ENCODE data around the gene ST3GAL3.

The ST3GAL3 gene

DNA sequence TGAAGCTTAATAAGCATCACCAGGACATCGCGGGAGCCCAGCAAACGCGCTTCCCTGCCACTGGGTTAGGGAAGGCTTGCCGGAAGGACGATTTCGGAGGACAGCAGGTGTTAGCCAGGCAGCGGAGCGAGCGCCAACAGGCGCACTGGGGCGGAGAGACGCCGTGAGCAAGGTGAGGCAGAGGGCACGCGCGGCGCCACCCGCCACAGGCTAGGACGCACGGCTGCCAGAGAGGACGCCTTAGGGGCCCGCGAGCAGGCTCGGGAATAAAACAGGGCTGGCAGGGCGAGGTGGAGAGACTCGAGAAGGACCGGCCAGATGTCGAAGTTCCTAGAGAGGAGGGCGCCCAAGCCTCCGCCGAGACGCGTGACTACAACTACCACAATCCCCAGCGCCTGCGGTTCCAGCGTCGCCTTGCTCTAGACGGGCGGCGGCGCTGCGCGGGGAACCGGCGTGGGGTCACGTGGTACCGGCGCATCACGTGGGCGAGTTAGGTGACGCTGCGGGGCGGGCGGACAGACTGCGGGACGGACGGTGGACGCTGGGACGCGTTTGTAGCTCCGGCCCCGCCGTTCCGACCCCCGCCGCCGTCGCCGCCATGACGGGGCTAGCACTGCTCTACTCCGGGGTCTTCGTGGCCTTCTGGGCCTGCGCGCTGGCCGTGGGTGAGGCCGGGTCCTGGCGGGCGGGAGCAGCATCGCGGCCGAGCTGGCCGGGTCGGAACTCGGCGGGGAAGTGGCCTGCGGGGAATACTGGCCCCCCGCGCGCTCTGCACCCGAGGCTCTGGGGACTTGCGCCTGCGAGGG lies 267.3 kb downstream of the ST3GAL3 start, which contains the start of gene ATP6V0B:
Gene ATP6V0B, plus strand, starts transcription at position 518 of the 806 bp plus-strand sequence. Its CDS starts 81 bp downstream, at position 599.
- DNase-seq = peak; percentile 87

DNA sequence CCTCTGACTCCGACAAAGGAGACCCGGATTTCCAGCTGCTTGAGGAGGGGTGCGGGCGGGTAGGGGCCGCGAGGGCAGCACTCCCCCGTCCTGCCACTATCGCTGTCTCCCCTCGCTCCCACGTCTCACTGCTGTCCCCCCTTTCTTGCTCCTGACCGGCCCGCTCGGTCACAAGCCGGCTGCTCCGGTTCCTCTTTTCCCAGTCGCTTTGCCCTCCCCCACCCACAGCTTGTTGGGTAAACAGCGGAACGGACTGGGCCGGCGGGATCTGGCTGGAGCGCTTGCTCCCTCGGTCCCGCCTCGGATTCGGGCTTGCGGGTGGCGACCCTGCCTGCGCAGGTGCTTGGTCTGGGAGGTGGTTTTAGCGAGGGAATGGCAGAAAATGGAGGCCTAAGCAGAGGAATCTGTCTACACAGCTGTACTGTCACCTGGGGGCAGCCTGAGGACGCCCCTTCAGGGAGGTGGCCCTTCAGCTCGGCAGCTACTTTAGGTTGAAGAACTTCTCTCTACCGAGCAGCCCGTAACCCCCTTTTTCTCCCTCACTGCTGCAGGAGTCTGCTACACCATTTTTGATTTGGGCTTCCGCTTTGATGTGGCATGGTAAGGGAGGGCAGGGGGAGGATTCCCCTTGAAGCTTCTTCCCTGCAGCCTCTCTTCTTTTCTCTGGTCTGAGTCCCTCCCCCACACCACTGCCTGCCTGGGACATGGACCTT lies 268.1 kb downstream of the ST3GAL3 start:
- DNase-seq = no peak

DNA sequence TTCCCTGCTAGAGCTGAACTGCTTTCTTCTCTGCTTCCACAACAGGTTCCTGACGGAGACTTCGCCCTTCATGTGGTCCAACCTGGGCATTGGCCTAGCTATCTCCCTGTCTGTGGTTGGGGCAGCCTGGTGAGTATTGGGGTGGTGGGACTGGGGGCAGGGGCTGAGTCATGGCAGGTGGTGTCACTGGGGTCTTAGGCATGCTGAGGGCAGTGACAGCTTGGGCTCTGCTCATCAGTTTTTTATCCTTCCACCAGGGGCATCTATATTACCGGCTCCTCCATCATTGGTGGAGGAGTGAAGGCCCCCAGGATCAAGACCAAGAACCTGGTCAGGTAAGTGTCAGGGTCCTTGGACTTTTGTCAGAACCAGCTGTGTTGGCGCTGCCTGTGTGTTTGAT lies 268.7 kb downstream of the ST3GAL3 start:
- DNase-seq = no peak

DNA sequence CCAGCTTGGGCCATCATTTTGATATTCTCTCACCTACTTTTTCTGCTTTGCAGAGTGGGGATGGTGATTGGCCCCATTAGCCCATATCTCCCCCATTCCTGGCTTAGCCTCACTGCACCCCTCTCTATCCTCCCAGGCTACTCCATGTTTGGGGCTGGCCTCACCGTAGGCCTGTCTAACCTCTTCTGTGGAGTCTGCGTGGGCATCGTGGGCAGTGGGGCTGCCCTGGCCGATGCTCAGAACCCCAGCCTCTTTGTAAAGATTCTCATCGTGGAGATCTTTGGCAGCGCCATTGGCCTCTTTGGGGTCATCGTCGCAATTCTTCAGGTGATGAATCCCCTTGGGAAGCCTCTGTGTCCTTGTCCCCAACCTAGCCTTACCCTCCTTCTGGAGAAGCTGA lies 269.6 kb downstream of the ST3GAL3 start:
- no peak for DNase-seq

DNA sequence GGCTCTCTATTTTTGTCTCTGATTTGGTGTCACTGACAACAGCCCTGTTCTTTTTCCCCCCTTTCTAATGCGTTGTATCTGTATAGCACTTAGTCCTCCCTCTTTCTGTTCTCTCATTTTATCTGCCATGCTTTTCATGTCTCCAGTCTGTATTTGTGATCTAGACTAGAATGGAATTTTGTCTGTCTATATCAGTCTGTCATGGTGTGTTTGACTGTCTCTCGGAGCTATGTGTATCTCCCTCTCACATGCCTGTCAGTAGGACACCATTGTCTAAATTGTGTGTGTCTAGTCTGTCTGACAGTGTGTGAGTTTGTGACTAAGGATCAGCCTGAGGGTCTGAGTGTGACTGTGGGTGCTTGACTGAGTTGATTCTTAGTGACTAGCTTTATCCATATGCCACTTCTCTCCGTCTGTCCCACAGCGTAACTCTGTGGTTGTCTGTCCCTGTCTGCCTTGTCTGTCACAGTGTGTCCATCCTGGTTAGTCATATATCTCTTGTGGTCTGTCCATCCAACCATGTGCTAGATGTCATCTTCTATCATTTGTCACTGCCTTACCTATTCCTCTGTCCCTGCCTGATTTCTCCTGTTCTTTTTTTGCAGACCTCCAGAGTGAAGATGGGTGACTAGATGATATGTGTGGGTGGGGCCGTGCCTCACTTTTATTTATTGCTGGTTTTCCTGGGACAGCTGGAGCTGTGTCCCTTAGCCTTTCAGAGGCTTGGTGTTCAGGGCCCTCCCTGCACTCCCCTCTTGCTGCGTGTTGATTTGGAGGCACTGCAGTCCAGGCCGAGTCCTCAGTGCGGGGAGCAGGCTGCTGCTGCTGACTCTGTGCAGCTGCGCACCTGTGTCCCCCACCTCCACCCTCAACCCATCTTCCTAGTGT lies 270.3 kb downstream of the ST3GAL3 start:
- no peak for DNase-seq

DNA sequence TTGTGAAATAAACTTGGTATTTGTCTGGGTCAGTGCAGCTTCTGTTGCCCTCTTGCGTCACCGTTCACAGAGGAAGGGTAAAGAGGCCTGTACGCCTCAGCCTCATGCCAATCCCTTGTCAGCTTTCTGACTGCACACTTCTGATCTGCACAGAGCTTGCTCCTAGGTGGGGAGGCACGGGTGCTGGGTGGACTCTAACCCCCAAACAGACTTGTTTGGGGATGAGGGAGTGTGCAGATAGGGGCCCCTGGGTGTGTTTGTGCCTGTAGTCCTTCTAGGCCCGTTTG lies 270.9 kb downstream of the ST3GAL3 start:
- no peak for DNase-seq

DNA sequence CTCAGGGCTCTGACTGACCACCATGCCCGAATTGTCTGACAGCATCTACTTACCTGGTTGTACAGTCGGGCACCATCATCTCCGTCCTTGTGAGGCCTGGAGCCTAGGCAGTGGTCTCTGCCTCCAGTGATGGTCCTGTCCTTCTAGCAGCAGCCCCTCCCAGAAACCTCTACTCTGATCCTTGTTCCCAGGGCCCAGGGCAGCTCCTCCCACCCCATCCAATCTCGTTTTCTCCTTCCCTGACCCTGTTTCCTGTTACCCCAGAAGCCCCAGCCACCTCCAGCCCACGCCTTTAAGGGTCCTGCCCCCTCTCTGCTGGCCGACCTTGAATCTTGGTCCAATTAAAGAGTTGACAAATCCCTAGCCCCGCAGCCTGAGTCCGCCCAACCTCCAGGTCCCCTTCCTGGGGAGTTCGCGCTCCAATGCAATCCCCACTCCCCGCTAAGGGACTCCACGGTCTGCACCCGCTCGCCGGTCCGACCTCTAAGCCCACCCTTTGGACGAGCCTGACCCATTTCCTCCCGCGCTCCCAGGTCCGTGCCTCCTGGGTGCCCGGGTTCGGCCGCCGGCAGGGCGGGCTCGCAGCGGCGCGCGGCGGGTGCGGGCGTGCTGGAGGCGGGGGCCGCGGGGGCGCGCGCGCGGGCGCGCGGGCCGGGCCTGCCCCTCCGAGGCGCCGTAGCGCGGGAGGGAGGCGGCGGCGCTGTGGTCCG lies 271.4 kb downstream of the ST3GAL3 start, which contains the start of gene B4GALT2:
Gene B4GALT2, plus strand, starts transcription at position 660 of the 710 bp plus-strand sequence. CDS start 1,951 bp downstream, outside the sequence.
- DNase-seq = no peak

DNA sequence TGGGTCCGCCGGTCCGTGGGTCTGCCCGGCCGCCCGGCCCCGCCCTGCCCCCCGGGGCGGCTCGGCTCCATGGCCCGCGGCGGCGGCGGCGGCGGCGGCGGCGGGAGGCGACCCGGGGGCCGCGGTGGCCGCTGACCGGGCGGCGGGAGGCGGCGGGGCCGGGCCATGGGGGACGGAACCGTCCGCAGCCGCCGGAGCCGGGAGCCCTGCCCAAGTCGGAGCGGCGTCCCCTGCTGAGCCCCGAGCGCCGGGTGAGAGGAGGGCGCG lies 271.9 kb downstream of the ST3GAL3 start:
- DNase-seq = no peak

DNA sequence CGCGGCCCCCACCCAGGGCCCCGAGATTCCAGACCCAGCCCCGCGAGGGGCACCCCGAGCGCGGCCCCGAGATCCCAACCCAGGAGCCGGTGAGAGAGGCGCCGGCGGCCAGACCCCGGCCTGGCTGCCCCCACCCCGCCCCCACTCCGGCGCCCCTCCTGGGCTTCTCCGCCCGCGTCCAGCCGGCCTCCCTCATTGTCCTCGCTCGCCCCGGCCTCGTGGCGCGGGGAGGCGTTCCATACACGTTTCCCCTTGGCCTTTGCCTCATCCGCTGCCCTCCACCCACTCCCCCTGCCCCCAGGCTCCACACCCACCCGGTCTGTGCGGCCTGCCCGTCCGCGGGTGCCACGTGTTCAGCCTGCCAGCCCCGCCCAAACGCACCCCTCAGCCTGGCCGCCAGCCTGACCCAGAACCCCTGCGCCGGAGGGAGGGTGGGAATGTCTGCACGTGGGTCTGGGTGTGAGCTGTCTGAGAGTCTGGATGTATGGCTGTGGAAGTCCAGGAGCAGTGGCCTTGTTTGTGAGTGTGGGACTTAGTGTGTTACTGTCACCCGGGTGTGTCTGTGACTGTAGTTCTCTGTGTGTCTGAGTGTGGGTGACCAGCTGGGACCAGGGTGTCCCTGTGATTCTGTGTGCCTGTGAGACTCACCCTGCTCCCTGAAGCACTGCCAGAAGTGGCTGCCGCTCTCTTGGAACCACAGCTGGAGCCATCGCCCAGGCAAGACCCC lies 272.4 kb downstream of the ST3GAL3 start:
- no peak for DNase-seq

DNA sequence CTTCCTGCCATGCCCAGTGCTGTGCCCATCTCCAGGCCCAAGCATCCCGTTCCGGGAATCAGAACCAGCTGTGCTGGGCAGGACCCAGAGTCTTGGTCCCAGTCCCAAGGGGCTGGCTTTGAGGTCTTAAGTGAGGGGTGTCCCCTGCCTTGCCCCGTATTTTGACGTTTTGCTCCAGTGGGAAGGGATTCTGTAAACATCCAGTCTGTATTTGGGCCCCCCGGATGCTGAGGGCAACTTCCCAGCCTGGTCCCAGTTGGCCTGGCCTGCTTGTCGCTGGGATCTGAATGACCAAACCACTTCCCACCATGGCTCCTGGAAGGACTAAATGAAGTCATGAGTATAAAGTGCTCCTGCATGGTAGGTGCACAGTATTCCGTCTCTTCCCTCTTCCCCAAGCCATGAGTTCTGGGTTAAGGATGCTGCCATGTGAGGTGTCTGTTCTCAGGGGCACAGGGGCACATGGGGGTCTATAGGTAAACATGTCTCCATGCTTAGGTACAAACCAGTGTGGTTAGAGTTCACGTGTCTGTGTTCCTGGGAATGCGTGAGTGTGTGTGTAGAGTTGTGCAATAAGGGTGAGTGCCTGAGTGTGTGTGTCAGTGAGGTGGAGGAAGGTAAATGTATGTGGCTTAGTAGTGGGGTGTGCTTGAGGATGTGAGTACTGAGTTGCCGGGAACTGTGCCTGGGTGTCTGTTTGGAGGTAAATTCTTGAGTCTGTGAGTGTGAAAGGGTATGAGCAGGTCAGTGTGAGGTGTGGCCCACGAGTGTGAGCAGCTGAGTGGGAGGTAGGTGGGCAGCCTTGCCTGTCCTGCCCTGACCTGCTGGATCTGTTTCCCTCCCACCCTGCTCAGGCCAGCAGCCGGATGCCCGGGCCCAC lies 273.2 kb downstream of the ST3GAL3 start:
- DNase-seq = no peak

Data from DMS79 (cell line).